HFFc6 (cell line): Measurements from ENCODE around the gene ZFYVE28. TPM values are rescaled to one million over a fixed set of nuclear protein-coding genes. Genes with fewer than 3 reads are reported as not detected.

Experiments
- DNase-seq: peaks from one replicate; pipeline ENCODE4 v3.0.0-alpha.2; 2018
- H3K27ac Mint-ChIP-seq: 2 replicates; pipeline ENCODE4 v1.8.0; 2020; ENCODE audit warnings: mild to moderate bottlenecking, mixed read lengths
- H3K27me3 Mint-ChIP-seq: 2 replicates; pipeline ENCODE4 v1.8.0; 2021; ENCODE audit warnings: mild to moderate bottlenecking, moderate library complexity, mixed read lengths; ENCODE audit not compliant: insufficient read depth
- H3K36me3 Mint-ChIP-seq: 2 replicates; pipeline ENCODE4 v1.8.0; 2021; ENCODE audit warnings: low read depth, mixed read lengths
- H3K4me1 Mint-ChIP-seq: 2 replicates; pipeline ENCODE4 v1.8.0; 2020; ENCODE audit warnings: low read depth, mixed read lengths
- H3K4me3 Mint-ChIP-seq: 2 replicates; pipeline ENCODE4 v1.8.0; 2020; ENCODE audit warnings: mild to moderate bottlenecking, moderate library complexity, mixed read lengths
- H3K9me3 Mint-ChIP-seq: 2 replicates; pipeline ENCODE4 v1.8.0; 2020; ENCODE audit warnings: mild to moderate bottlenecking, mixed read lengths
- CTCF ChIP-seq: fragments of 200-600 bp; sonication (generic); IDR thresholded peaks from 2 replicates; pipeline ENCODE4 v1.5.0; 2021; ENCODE audit warnings: antibody characterized with exemption, mild to moderate bottlenecking
- total RNA-seq, 6 experiments: library from RNA; stranded (reverse); fragmentation: NEBNext Ultra II Directional; extraction: Animal tissue kit (Norgen Biotek cat#: 25700); gene quantifications; 2 replicates in 1 of 6; 3 replicates in 5 of 6; pipeline ENCODE4 v1.2.3, GENCODE V29; 2021

The ZFYVE28 gene
- total RNA-seq, 6 experiments from 2014 or later, result 1.8 to 5.4 (median 2.2) TPM

GRCh38 chr4:2246384-2247127 is 171.9 kb downstream of the ZFYVE28 start:
- Mint-ChIP-seq H3K4me3 (no peak overlapping the region), H3K36me3 (no peaks in the 10 kb centered on the region), H3K9me3 (no peaks in the 10 kb centered on the region), H3K27ac (no peak overlapping the region), H3K4me1 (peaks cover 25% of the 10 kb centered on the region), H3K27me3 (no peaks in the 10 kb centered on the region)
- no peak for TF ChIP-seq CTCF
- no peak for DNase-seq

GRCh38 chr4:2245787-2246275 is 172.6 kb downstream of the ZFYVE28 start:
- no peak for DNase-seq
- Mint-ChIP-seq H3K4me1 (peaks cover 26% of the 10 kb centered on the region), H3K9me3 (no peaks in the 10 kb centered on the region), H3K27ac (no peak overlapping the region), H3K4me3 (no peak overlapping the region), H3K27me3 (peaks cover 2% of the 10 kb centered on the region; the same call in 1 of the 2 replicates), H3K36me3 (no peaks in the 10 kb centered on the region)
- no peak for TF ChIP-seq CTCF

- no peak overlapping the region for H3K4me3 Mint-ChIP-seq
- TF ChIP-seq CTCF, result no peak
- H3K4me1 Mint-ChIP-seq, result peaks cover 32% of the 10 kb centered on the region
- H3K9me3 Mint-ChIP-seq, result no peaks in the 10 kb centered on the region
- no peak for DNase-seq
- no peak overlapping the region for H3K27ac Mint-ChIP-seq
- H3K27me3 Mint-ChIP-seq, result peaks cover 2% of the 10 kb centered on the region; the same call in 1 of the 2 replicates
- H3K36me3 Mint-ChIP-seq, result no peaks in the 10 kb centered on the region
These were observed 173.2 kb downstream of the ZFYVE28 start for GRCh38 chr4:2245057-2245786.

- Mint-ChIP-seq H3K36me3 (0 out of 2 replicates have a peak, but pooled peaks cover 9% of the 10 kb centered on the region), H3K4me3 (peak overlapping the region; percentile 44), H3K4me1 (peaks cover 45% of the 10 kb centered on the region), H3K27me3 (peaks cover 2% of the 10 kb centered on the region; the same call in 1 of the 2 replicates), H3K9me3 (no peaks in the 10 kb centered on the region), H3K27ac (peak overlapping the region; percentile 39)
- no peak for TF ChIP-seq CTCF
- peak; percentile 12 for DNase-seq
These were observed 174.6 kb downstream of the ZFYVE28 start for GRCh38 chr4:2243681-2244380.
